Measurements from ENCODE around the gene HS3ST1. TPM values are rescaled to one million over a fixed set of nuclear protein-coding genes. Genes with fewer than 3 reads are reported as not detected.

HS3ST1 gene
- total and polyA plus RNA-seq, 9 donors: 10.1 to 64.7 (median 35.9) TPM

DNA sequence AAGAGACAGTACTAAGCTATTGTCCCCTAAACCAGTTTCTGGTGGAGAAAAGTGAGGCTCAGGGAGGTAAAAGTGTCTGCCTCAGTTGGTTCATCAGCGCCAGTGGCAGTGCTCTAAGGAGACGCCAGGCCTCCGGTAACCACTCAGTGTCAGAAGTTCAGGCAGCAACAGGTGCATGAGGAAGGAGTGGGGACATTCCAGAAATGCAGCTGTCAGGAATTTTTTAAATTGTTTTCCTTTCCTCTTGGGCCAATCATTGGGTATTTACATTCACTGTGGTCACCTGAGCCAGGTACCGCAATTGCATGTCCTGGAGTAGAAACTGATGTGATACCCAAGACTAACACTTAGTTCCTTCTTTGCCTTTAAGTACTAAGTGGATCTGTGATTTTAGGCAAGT, 40.2 kb upstream of the HS3ST1 start:
- TF ChIP-seq, protein P1, sequence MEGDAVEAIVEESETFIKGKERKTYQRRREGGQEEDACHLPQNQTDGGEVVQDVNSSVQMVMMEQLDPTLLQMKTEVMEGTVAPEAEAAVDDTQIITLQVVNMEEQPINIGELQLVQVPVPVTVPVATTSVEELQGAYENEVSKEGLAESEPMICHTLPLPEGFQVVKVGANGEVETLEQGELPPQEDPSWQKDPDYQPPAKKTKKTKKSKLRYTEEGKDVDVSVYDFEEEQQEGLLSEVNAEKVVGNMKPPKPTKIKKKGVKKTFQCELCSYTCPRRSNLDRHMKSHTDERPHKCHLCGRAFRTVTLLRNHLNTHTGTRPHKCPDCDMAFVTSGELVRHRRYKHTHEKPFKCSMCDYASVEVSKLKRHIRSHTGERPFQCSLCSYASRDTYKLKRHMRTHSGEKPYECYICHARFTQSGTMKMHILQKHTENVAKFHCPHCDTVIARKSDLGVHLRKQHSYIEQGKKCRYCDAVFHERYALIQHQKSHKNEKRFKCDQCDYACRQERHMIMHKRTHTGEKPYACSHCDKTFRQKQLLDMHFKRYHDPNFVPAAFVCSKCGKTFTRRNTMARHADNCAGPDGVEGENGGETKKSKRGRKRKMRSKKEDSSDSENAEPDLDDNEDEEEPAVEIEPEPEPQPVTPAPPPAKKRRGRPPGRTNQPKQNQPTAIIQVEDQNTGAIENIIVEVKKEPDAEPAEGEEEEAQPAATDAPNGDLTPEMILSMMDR (IDR thresholded peaks at IDR 0.05): no peak
- TF ChIP-seq POLR2A (IDR thresholded peaks at IDR 0.05) (no peak), EP300 (IDR thresholded peaks at IDR 0.05) (no peak)
- no peak for DNase-seq
- Histone ChIP-seq H3K4me3 (no peak overlapping the region), H3K4me1 (ENCODE audit: insufficient read depth) (no peaks in the 10 kb centered on the region), H3K9me3 (no peaks in the 10 kb centered on the region), H3K27me3 (no peaks in the 10 kb centered on the region), H3K36me3 (no peaks in the 10 kb centered on the region), H3K27ac (no peak overlapping the region)
- intact Hi-C loops (cut with DNase I): no loop called here
- 89 to 96% (median 90%) methylated on average over 4 of the region's 4 CpGs for WGBS, 3 donors

DNA sequence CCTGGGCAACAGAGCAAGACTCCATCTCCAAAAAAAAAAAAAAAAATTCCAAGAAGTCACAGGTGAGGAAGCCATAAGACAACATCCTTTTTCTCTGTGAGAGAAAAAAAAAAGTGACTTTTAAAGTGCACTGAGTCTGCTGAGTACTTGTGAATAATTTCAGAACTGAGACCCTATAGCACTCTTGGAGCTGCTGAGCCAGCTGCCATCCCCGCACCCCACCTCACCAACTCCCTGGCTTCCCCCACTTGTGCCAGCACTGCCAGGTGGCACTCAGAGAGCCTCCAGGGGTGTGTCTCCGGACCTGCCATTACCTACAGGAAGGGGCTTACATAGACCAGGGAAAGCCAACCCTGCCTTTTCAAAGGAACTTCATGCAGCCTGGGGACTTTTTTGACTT, 39.2 kb upstream of the HS3ST1 start:
- Histone ChIP-seq H3K4me1 (ENCODE audit: insufficient read depth) (no peaks in the 10 kb centered on the region), H3K4me3 (no peak overlapping the region), H3K36me3 (no peaks in the 10 kb centered on the region), H3K27ac (no peak overlapping the region), H3K27me3 (no peaks in the 10 kb centered on the region), H3K9me3 (no peaks in the 10 kb centered on the region)
- no peak for TF ChIP-seq POLR2A (IDR thresholded peaks at IDR 0.05)
- TF ChIP-seq, protein P1 (IDR thresholded peaks at IDR 0.05): no peak
- TF ChIP-seq EP300 (IDR thresholded peaks at IDR 0.05): no peak
- intact Hi-C loops (cut with DNase I): no loop called here
- no peak for DNase-seq
- WGBS, 3 donors: 45 to 95% (median 64%) methylated on average over 2 of the region's 2 CpGs

DNA sequence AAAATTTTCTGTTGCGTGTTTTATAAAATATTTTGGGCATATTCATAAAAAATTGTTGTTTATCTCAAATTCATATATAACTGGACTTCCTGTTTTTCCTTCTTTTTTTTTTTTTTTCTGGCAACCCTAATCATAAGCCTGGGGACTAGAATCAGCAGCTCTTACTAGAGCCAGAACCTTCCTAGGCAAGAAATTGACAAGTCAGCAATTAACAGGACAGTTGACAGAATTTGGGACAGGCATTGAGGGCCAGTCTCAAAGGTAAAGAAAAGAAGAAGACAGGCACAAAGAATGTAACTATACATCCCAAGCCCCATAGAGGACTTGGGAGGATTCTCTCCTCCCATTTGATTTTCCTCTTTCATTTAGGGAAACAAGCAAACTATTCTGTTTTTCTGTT, 35.0 kb upstream of the HS3ST1 start:
- H3K36me3 ChIP-seq: no peaks in the 10 kb centered on the region
- WGBS, 3 donors: 79 to 95% (median 82%) methylated on average over 1 of the region's 1 CpG
- no peak overlapping the region for H3K4me3 ChIP-seq
- no peak for DNase-seq
- H3K4me1 ChIP-seq (ENCODE audit: insufficient read depth): no peaks in the 10 kb centered on the region
- H3K9me3 ChIP-seq: no peaks in the 10 kb centered on the region
- intact Hi-C loops (cut with DNase I): no loop called here
- no peak overlapping the region for H3K27ac ChIP-seq
- H3K27me3 ChIP-seq: no peaks in the 10 kb centered on the region
- TF ChIP-seq POLR2A (IDR thresholded peaks at IDR 0.05): no peak

DNA sequence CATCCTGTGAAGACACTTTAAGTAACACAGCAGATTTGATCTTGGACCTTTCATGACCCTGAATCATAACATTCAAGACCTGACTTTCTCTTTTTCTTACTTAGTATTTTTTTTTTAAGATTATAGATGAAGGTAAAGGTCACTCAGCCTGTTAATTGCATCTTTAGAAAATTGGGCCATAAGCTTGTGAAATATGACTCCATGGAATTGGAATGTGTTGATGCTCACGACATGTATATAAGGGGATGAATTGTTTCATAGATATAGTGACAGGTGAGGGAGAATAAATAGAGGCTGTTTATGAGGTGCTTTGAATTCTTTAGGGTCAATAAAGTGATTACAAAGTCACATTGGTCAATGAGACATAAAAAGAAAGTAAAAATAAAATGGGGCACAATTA, 27.7 kb upstream of the HS3ST1 start:
- Histone ChIP-seq H3K27ac (no peak overlapping the region), H3K4me3 (no peak overlapping the region), H3K4me1 (ENCODE audit: insufficient read depth) (no peaks in the 10 kb centered on the region), H3K9me3 (no peaks in the 10 kb centered on the region), H3K27me3 (no peaks in the 10 kb centered on the region), H3K36me3 (no peaks in the 10 kb centered on the region)
- intact Hi-C loops (cut with DNase I): no loop called here
- TF ChIP-seq EP300 (IDR thresholded peaks at IDR 0.05) (no peak), POLR2A (IDR thresholded peaks at IDR 0.05) (no peak)
- TF ChIP-seq, protein P1 (IDR thresholded peaks at IDR 0.05): no peak
- 40 to 47% (median 46%) methylated on average over 1 of the region's 1 CpG for WGBS, 3 donors
- DNase-seq: no peak

DNA sequence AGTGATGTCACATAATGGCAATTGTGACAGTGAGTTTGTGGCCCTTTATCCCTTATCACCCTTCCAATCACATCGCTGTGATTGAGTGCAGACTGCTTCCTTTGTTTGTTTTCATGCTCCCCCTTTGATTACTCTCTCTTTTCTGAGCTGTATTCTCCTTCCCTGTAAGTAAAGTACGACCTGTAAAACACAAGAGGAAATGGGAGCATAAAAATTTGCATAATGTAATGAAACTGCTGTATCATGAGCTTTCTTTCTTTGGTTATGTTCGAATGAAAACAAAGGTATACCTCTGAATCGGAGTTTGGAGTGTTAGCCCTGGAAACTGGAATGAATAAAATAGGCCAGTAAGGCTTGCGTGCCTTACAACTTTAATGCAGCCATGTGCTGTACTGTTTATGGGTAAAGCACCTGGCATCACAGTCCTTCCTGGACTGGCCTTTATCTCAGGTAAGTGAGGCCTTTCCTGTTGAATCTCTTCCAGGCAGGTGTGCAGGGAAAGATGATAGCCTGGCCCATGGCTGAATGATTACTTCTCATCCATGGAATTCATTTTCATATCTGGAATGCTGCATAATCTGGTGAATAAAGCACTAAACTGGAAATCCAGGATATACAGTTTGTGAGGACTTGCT, 26.6 kb upstream of the HS3ST1 start:
- no peak overlapping the region for H3K4me3 ChIP-seq
- no peak for DNase-seq
- TF ChIP-seq EP300 (IDR thresholded peaks at IDR 0.05): no peak
- no peak for TF ChIP-seq POLR2A (IDR thresholded peaks at IDR 0.05)
- TF ChIP-seq, protein P1 (IDR thresholded peaks at IDR 0.05): no peak
- no peaks in the 10 kb centered on the region for H3K36me3 ChIP-seq
- H3K4me1 ChIP-seq (ENCODE audit: insufficient read depth): no peaks in the 10 kb centered on the region
- H3K27ac ChIP-seq: no peak overlapping the region
- H3K9me3 ChIP-seq: no peaks in the 10 kb centered on the region
- 77 to 79% (median 78%) methylated on average over 5 of the region's 5 CpGs for WGBS, 3 donors
- no peaks in the 10 kb centered on the region for H3K27me3 ChIP-seq
- intact Hi-C loops (cut with DNase I): no loop called here

Data from ovary (tissue), 9 donors.